BLaER1 (cell line): ENCODE data around the gene ZXDC.

Experiments used
- H3K27ac ChIP-seq: shearing (Covaris generic); formaldehyde crosslinking; 2 replicates; pipeline ENCODE4 v1.8.1; 2022
- H3K27me3 ChIP-seq: shearing (Covaris generic); formaldehyde crosslinking; 2 replicates; pipeline ENCODE4 v1.8.1; 2022
- H3K36me3 ChIP-seq: shearing (Covaris generic); formaldehyde crosslinking; 2 replicates; pipeline ENCODE4 v1.8.1; 2022
- H3K4me1 ChIP-seq: shearing (Covaris generic); formaldehyde crosslinking; 2 replicates; pipeline ENCODE4 v1.8.1; 2022
- H3K4me2 ChIP-seq: shearing (Covaris generic); formaldehyde crosslinking; 2 replicates; pipeline ENCODE4 v1.8.1; 2022
- H3K4me3 ChIP-seq: shearing (Covaris generic); formaldehyde crosslinking; 2 replicates; pipeline ENCODE4 v1.8.1; 2022
- H3K9ac ChIP-seq: shearing (Covaris generic); formaldehyde crosslinking; 2 replicates; pipeline ENCODE4 v1.8.1; 2022
- H3K9me3 ChIP-seq: shearing (Covaris generic); formaldehyde crosslinking; 2 replicates; pipeline ENCODE4 v1.8.1; 2022
- H4K20me1 ChIP-seq: shearing (Covaris generic); formaldehyde crosslinking; 2 replicates; pipeline ENCODE4 v1.8.1; 2022
- Cebpa-rat ChIP-seq: shearing (Covaris generic); IDR thresholded peaks from 2 replicates; pipeline ENCODE4 v1.8.1; 2022

The ZXDC gene

DNA sequence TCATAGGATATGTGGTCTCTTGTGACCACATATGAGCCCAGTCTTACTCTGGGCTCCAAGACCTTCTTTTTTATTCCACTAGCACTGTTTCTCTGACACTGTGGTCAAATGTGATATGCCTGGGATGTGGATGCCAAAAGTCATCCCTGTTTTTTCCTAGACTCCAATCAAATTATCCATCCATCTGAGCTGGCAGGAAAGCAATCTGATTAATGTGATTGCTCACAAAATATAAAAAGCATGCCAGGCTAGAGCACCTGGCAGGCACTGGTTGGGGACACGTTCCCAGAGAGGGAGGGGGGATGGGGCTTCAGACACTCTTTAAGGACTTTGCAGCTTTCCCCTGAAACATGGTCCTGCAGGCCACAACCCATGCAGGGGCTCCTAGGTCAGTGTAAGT is 84.1 kb downstream of the ZXDC start:
- H3K27ac ChIP-seq = no peak overlapping the region
- TF ChIP-seq Cebpa-rat = no peak
- no peaks in the 10 kb centered on the region for H3K9me3 ChIP-seq
- H3K4me3 ChIP-seq = no peak overlapping the region
- H4K20me1 ChIP-seq = no peaks in the 10 kb centered on the region
- H3K36me3 ChIP-seq = no peaks in the 10 kb centered on the region
- no peaks in the 10 kb centered on the region for H3K27me3 ChIP-seq
- no peak overlapping the region for H3K4me2 ChIP-seq
- H3K4me1 ChIP-seq = peaks cover 6% of the 10 kb centered on the region
- H3K9ac ChIP-seq = no peak overlapping the region

DNA sequence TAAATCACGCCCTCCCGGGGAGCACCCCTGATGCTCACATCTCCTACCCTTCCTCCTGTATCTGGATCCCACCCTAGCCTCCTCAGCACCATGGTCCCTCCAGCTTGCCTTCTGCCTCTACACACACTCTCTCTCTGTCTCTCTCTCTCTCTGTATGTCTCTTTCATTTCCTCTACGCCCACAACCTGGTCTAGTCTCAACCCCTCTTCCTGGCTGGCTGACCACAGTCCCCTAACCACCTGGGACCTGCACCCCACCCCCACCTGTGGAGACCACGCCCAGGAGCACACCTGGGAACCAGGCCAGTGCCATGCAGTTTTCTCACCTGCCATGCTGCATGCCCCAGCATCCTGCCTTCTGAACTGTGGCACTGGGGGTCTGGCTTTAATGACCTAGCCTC is 84.9 kb downstream of the ZXDC start:
- no peaks in the 10 kb centered on the region for H3K27me3 ChIP-seq
- no peaks in the 10 kb centered on the region for H4K20me1 ChIP-seq
- peaks cover 6% of the 10 kb centered on the region for H3K4me1 ChIP-seq
- no peak overlapping the region for H3K4me3 ChIP-seq
- H3K9ac ChIP-seq = no peak overlapping the region
- H3K36me3 ChIP-seq = no peaks in the 10 kb centered on the region
- no peak overlapping the region for H3K27ac ChIP-seq
- H3K4me2 ChIP-seq = no peak overlapping the region
- H3K9me3 ChIP-seq = no peaks in the 10 kb centered on the region
- TF ChIP-seq Cebpa-rat = no peak

DNA sequence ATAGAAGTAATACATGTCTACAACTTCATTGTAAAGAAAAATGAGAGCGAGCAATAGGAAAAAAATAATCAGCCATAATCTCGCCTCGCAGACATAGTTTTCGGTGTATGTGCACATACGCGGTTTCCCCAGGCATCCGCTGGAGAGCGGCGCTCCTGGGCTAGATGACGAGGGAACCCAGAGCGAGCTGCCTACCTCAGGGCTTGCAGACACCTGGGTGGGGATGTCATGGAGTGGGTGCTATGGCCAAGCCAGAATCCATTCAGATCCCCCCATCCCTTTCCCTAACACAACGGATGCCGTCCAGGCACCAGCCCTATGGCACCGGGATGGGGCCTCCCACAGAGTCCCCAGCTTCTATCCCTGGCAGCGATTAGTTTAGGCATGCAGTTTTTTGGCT is 85.5 kb downstream of the ZXDC start:
- H4K20me1 ChIP-seq = no peaks in the 10 kb centered on the region
- peaks cover 6% of the 10 kb centered on the region for H3K4me1 ChIP-seq
- H3K4me2 ChIP-seq = no peak overlapping the region
- H3K27ac ChIP-seq = no peak overlapping the region
- no peaks in the 10 kb centered on the region for H3K9me3 ChIP-seq
- no peaks in the 10 kb centered on the region for H3K27me3 ChIP-seq
- TF ChIP-seq Cebpa-rat = no peak
- H3K36me3 ChIP-seq = no peaks in the 10 kb centered on the region
- no peak overlapping the region for H3K9ac ChIP-seq
- no peak overlapping the region for H3K4me3 ChIP-seq

- no peaks in the 10 kb centered on the region for H3K36me3 ChIP-seq
- H3K9ac ChIP-seq = no peak overlapping the region
- H3K27me3 ChIP-seq = no peaks in the 10 kb centered on the region
- H3K4me2 ChIP-seq = peak overlapping the region; percentile 91; the same call in 1 of the 2 replicates
- no peaks in the 10 kb centered on the region for H3K9me3 ChIP-seq
- no peak for TF ChIP-seq Cebpa-rat
- H3K27ac ChIP-seq = no peak overlapping the region
- H3K4me3 ChIP-seq = no peak overlapping the region
- H3K4me1 ChIP-seq = peaks cover 6% of the 10 kb centered on the region
- no peaks in the 10 kb centered on the region for H4K20me1 ChIP-seq
Observed at GRCh38 chr3:126389794-126390146, 85.9 kb downstream of the ZXDC start.

DNA sequence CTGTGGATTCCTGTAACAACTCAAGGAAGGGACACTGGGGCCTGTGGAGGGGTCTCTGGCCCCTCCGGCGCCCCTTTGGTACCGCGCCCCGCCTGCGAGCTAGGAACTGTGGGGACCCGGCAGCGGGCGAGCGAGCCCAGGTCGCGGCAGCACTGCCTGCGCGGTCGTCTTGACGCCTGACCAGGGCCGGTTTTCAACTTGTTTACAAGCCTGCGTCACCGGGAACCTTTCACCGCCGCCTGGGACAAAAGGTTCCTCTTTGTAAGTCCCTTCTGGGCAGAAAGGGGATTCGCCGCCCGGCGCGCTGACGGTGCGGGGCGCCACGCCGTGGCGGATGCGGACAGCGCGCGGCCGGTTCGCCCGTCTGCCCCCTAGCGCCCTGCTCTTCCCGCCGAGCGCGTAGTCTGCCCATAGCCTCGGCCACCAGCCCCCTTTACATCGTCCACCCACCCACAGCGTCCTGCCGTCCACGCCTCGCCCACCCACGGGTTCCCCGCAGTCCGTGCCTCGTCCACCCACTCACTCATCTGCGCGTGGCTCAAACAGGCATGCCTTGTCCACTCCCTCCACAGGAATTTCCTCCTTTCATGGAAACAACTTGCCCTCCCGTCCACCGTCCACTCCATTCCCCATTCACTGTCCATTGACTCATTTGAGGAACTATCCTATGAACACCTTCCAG is 86.4 kb downstream of the ZXDC start:
- H3K36me3 ChIP-seq = no peaks in the 10 kb centered on the region
- peak overlapping the region; percentile 91 for H3K4me2 ChIP-seq
- H3K9ac ChIP-seq = peak overlapping the region; percentile 80
- no peak for TF ChIP-seq Cebpa-rat
- H3K9me3 ChIP-seq = no peaks in the 10 kb centered on the region
- no peaks in the 10 kb centered on the region for H4K20me1 ChIP-seq
- H3K27me3 ChIP-seq = no peaks in the 10 kb centered on the region
- peaks cover 6% of the 10 kb centered on the region for H3K4me1 ChIP-seq
- peak overlapping the region; percentile 85 for H3K27ac ChIP-seq
- peak overlapping the region; percentile 54 for H3K4me3 ChIP-seq
